Prostate gland (tissue), 2 donors: ENCODE results near the gene IQGAP2. TPM values are rescaled to one million over a fixed set of nuclear protein-coding genes. Genes with fewer than 3 reads are reported as not detected.

Source experiments
- DNase-seq: peaks from one replicate; pipeline ENCODE4 v3.0.0-alpha.2; 2019; ENCODE audit warnings: low spot score
- H3K27ac ChIP-seq, 2 donors: fragments of 200-600 bp; sonication (generic); 2 replicates each; pipeline ENCODE4 v1.5.1; 2017 to 2019
- H3K27me3 ChIP-seq: fragments of 200-600 bp; sonication (generic); replicated peaks from 2 replicates; pipeline ENCODE4 v1.5.1; 2019; ENCODE audit not compliant: insufficient read depth
- H3K36me3 ChIP-seq, 2 donors: fragments of 200-600 bp; sonication (generic); 1 replicate in 1 of 2; 2 replicates in 1 of 2; pipeline versions ENCODE4 v1.5.1 to v1.8.1; 2017 to 2019
- H3K4me1 ChIP-seq: fragments of 200-600 bp; sonication (generic); replicated peaks from 2 replicates; pipeline ENCODE4 v1.5.1; 2019
- H3K4me3 ChIP-seq, 2 donors: fragments of 200-600 bp; sonication (generic); 2 replicates each; pipeline ENCODE4 v1.5.1; 2017 to 2019
- H3K9me3 ChIP-seq: fragments of 200-600 bp; sonication (generic); 2 replicates; pipeline ENCODE4 v1.5.1; 2017
- CTCF ChIP-seq, 4 experiments: fragments of 200-600 bp in 2 of 4; fragments of 450-650 bp in 2 of 4; sonication (generic) in 2 of 4; IDR thresholded peaks; 1 replicate in 3 of 4; 2 replicates in 1 of 4; pipeline ENCODE4 v1.5.1; 2016 to 2019; ENCODE audit warnings: antibody characterized with exemption in 4 of 4, mild to moderate bottlenecking in 2 of 4, moderate library complexity in 2 of 4
- POLR2A ChIP-seq: fragments of 450-650 bp; IDR thresholded peaks from one replicate; pipeline ENCODE4 v1.6.1; 2016; ENCODE audit warnings: antibody characterized with exemption, mild to moderate bottlenecking
- POLR2AphosphoS5 ChIP-seq: sonication (generic); formaldehyde crosslinking; IDR thresholded peaks from one replicate; pipeline ENCODE4 v1.6.1; 2017; ENCODE audit warnings: antibody characterized with exemption
- WGBS: methylation state at CpG from one replicate; pipeline ENCODE4 v1.1.5; 2018; 5-methylcytosine and 5-hydroxymethylcytosine counted together
- intact Hi-C: fragments of 100-400 bp; cut with DNase I; formaldehyde crosslinking; loops from one replicate; pipeline ENCODE4 v1.14.2; 2022
- total RNA-seq, 2 donors: library from RNA; depleted of rRNA; stranded (reverse); fragments of >200 nt; gene quantifications; one replicate each; pipeline ENCODE4 v1.1.0, GENCODE V29; 2016

IQGAP2 gene
- total RNA-seq, 2 donors from 2014 or later, result 41.5 to 64.9 TPM

DNA sequence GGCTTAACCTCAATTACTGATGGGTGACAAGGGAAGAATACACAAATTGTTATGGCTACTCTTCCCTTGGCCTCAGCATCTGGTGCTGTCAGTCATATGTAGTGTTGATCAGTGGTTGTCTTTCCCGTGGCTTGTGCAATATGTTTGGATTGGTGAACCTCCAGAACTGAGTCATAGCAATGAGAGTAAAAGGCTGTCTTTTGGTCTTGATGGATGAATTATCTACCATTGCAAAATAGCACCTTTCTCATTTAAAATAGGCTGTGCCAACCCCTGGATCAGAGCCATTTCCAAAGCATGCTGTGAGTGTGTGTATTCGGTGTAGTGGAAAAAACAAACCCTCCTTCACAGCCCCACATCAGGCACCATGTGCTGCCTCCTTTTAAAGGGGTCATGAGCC, 298.2 kb downstream of the IQGAP2 start:
- no peak overlapping the region for H3K4me3 ChIP-seq
- no peaks in the 10 kb centered on the region for H3K36me3 ChIP-seq
- no peak overlapping the region for H3K27ac ChIP-seq
- WGBS, result 58% methylated on average over 2 of the region's 2 CpGs
- no peaks in the 10 kb centered on the region for H3K27me3 ChIP-seq
- no peaks in the 10 kb centered on the region for H3K9me3 ChIP-seq
- TF ChIP-seq POLR2A (no peak), POLR2AphosphoS5 (no peak), CTCF (IDR thresholded peaks at IDR 0.05) (no peak)
- DNase-seq, result no peak
- H3K4me1 ChIP-seq, result no peaks in the 10 kb centered on the region
- intact Hi-C loops, result no loop called here

DNA sequence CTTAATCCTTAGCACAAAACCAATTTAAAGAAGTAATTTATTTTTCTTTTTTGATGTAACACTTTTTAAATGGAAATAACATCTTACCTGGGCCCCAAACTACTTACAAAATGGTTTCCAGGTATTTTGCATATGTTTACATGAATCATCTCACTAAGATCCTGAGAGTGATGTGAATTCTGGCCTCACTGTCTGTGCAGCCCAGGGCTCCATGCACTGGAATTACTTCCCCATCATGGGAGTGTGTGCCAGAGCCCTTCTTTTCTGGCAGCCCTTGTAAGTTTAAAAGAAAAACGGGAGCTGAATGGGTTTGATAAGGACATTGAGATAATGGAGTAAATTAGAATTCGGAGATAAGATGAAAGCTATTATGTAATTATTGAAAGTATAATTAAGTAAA, 300.6 kb downstream of the IQGAP2 start:
- intact Hi-C loops, result no loop called here
- Histone ChIP-seq H3K4me1 (no peaks in the 10 kb centered on the region), H3K27me3 (no peaks in the 10 kb centered on the region), H3K36me3 (no peaks in the 10 kb centered on the region), H3K27ac (no peak overlapping the region), H3K9me3 (no peaks in the 10 kb centered on the region), H3K4me3 (no peak overlapping the region)
- WGBS, result 80% methylated on average over 2 of the region's 2 CpGs
- no peak for TF ChIP-seq POLR2AphosphoS5
- no peak for TF ChIP-seq POLR2A
- no peak for TF ChIP-seq CTCF (IDR thresholded peaks at IDR 0.05)
- DNase-seq, result no peak

DNA sequence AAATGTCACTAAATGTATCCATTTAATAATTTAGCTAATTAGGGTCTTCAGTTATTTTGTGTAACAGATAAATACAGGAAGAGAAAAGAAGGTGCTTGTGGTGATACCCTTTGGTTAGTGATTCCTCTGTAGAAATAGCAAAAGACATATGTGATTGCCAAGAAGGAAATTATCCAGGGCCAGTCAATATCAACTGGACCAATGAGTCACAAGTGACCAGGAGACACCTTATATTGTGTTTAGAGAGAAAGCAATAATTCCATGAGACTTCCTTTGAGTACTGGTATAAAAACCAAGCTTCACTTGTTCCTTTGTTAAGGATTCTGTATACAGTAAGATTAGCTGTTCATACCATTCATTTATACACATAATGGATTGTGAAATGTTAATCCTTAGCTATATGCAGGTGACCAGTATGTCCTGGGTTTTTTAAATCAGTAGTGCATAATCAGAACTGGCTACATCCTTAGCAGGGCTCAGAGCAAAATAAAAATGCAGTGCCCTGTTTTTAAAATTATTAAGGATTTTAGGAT, 301.1 kb downstream of the IQGAP2 start:
- DNase-seq, result no peak
- H3K27me3 ChIP-seq, result no peaks in the 10 kb centered on the region
- H3K9me3 ChIP-seq, result no peaks in the 10 kb centered on the region
- no peaks in the 10 kb centered on the region for H3K36me3 ChIP-seq
- no peak overlapping the region for H3K27ac ChIP-seq
- H3K4me1 ChIP-seq, result no peaks in the 10 kb centered on the region
- H3K4me3 ChIP-seq, result no peak overlapping the region
- TF ChIP-seq POLR2A, result no peak
- TF ChIP-seq POLR2AphosphoS5, result no peak
- no peak for TF ChIP-seq CTCF (IDR thresholded peaks at IDR 0.05)
- intact Hi-C loops, result no loop called here

DNA sequence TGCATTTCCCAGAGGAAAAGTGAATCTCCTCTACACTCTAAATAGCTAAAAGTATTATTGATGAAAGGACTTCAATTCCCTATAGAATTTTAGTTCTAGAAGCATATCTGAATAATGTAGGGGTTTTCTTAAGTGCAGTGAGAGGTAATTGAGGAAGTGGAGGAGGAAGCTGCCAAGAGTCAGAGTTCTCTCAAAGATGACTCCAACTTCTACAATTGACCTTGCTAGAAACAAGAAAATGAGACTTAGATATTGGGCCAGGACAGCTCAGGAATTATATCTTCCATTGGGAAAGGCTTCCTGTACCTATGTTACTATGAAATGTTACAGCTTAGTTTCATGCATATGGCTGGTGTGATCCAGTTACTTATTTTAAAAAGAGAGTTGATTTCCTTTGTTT, 302.5 kb downstream of the IQGAP2 start:
- no peak for DNase-seq
- no peaks in the 10 kb centered on the region for H3K36me3 ChIP-seq
- H3K4me1 ChIP-seq, result no peaks in the 10 kb centered on the region
- H3K4me3 ChIP-seq, result no peak overlapping the region
- no peaks in the 10 kb centered on the region for H3K9me3 ChIP-seq
- intact Hi-C loops, result no loop called here
- no peak overlapping the region for H3K27ac ChIP-seq
- TF ChIP-seq POLR2AphosphoS5 (no peak), POLR2A (no peak), CTCF (IDR thresholded peaks at IDR 0.05) (no peak)
- H3K27me3 ChIP-seq, result no peaks in the 10 kb centered on the region

GRCh38 chr5:76709762-76710161, 306.7 kb downstream of the IQGAP2 start:
- no peaks in the 10 kb centered on the region for H3K9me3 ChIP-seq
- DNase-seq, result no peak
- no peaks in the 10 kb centered on the region for H3K36me3 ChIP-seq
- TF ChIP-seq POLR2A (no peak), CTCF (IDR thresholded peaks at IDR 0.05) (no peak), POLR2AphosphoS5 (no peak)
- WGBS, result 65% methylated on average over 2 of the region's 2 CpGs
- intact Hi-C loops, result no loop called here
- no peak overlapping the region for H3K27ac ChIP-seq
- H3K27me3 ChIP-seq, result no peaks in the 10 kb centered on the region
- H3K4me3 ChIP-seq, result no peak overlapping the region
- H3K4me1 ChIP-seq, result no peaks in the 10 kb centered on the region
